ENCODE measurements around the gene MCRS1. TPM values are rescaled to one million over a fixed set of nuclear protein-coding genes. Genes with fewer than 3 reads are reported as not detected.

MCRS1 gene
- 67.2 and 91.1 TPM in 2 replicates for total RNA-seq

DNA sequence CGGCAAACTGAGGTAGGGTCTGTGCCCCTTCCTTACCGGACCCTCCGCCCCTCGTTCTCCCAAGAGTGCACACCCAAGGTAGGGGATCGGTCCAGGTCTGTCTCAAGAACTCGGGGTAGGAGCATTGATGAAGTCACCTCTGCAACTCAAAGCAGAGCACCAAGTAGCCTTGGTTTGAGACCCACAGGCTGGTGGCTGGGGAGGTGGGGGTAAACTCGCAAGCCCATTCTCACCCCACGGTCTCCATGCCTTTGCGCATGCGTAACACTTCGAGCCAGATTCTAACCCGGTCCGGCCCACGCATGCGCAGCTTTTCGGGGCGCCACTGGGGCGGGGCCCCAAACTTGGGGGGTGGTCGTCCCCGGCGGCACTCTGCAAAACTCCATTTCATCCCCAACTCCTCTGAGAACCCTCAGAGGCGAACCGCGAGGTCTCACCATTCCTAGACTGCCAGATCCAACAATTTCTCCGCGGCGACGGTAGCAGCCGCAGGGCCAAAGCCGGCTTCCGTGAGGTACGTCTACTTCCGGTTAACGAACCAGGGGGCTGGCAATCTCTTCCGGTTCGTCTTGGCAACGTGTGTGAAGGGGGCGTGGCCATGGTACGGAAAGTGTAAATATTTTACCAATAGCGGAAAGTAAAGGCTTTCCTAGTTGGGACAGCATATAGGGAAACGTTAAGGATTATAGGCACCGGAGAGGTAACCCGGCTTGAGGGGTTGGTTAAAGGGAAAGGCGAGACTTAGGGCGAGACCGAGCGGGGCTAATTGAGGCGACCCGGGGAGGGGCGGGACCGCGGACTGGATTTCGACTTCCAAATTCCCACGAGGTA, at the start of gene MCRS1:
MCRS1 (minus strand) TSS at position 532 of the 831 bp plus-strand sequence. CDS start 1,411 bp downstream, outside the sequence.

GRCh38 chr12:49605539-49605938, 37.6 kb upstream of the MCRS1 start, which contains the start of gene FAM186B:
Gene FAM186B, minus strand, starts transcription at chr12:49605639. Its CDS starts 162 bp downstream, at chr12:49605477.

DNA sequence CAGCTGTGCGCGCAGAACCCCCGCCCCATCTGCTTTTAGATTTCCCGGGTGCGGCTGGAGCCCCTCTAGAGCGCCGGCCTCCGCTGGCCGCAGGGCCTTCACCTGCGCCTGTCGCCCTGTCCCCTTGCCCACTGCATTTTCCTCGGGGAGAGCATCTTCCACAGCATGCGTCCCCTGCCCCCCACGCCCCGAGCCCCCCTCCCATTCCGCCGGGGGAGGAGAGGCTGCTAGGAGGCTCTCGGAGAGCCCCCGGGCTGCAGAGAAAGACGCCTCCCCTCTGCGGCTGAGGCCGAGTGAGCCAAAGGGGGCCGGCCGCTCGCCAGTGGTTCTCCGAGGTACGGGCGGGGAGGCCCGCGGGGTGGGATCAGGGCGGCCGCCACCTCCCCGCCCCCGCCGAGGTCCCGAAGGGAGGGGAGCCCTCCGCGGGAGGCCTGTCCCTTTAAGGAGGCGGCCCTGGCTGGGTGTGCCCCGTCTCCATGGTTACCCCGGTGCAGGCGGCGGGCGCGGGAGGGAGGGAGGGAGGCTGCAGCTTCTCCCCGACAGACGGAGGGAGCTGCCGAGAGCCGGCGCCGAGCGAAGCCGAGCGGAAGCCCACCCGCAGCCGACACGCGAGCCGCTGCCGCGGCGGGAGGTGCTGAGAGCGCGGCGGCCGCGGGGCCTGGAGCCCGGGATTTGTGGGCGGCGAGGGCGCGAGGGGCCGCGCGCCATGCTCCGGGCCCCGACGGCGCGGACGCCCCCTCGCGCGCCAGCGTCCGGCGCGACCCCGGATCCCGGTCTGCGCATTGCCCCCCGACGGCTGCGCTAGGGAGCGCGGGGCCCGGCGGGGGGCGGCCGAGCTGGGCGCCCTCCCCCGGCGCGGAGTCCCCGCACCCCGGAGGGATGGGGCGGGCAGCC, 29.2 kb downstream of the MCRS1 start, which contains the start of gene KCNH3:
KCNH3 (plus strand) TSS at position 521 of the 894 bp plus-strand sequence. CDS start 387 bp downstream, outside the sequence.

Other genes with a start within 250 kb of the MCRS1 start
- gene TROAP, start 244.9 kb downstream of the MCRS1 start, total RNA-seq: 24.2 and 25.2 TPM in 2 replicates
- 0.58 and 0.89 TPM in 2 replicates for gene C1QL4, start 231.0 kb downstream of the MCRS1 start, total RNA-seq
- 11.9 and 12.7 TPM in 2 replicates for gene DNAJC22, start 221.3 kb downstream of the MCRS1 start, total RNA-seq
- gene SPATS2, start 200.7 kb downstream of the MCRS1 start, total RNA-seq: 36.6 and 39.5 TPM in 2 replicates
- gene KCNH3, start 29.1 kb downstream of the MCRS1 start, total RNA-seq: 0.29 and 0.35 TPM in 2 replicates
- not detected in 2 replicates for gene FAM186B, start 37.5 kb upstream of the MCRS1 start, total RNA-seq
- 6.9 and 10.8 TPM in 2 replicates for gene PRPF40B, start 55.4 kb upstream of the MCRS1 start, total RNA-seq
- gene FMNL3, start 139.3 kb upstream of the MCRS1 start, total RNA-seq: 18.2 and 18.3 TPM in 2 replicates
- gene TMBIM6, start 173.4 kb upstream of the MCRS1 start, total RNA-seq: 530 and 567 TPM in 2 replicates